ENCODE results near the gene RSPH9.
A peak's percentile ranks its signal among the peaks of the same experiment; 100 is the strongest.
"Not testable (repeated sequence)": the region's sequence is repeated elsewhere in the genome, so short reads cannot be mapped to it uniquely, and the experiment has no call there.

RSPH9 gene

GRCh38 chr6:43680308-43681200 is 35.7 kb downstream of the RSPH9 start:
- TF ChIP-seq ZNF274 (IDR thresholded peaks at IDR 0.05; ENCODE audit: low read depth, low read length): no peak
- no peak overlapping the region for H3K4me3 ChIP-seq (ENCODE audit: low read length)

GRCh38 chr6:43681303-43681702 is 36.5 kb downstream of the RSPH9 start:
- TF ChIP-seq ZNF274 (IDR thresholded peaks at IDR 0.05; ENCODE audit: low read depth, low read length): no peak
- no peak overlapping the region for H3K4me3 ChIP-seq (ENCODE audit: low read length)

DNA sequence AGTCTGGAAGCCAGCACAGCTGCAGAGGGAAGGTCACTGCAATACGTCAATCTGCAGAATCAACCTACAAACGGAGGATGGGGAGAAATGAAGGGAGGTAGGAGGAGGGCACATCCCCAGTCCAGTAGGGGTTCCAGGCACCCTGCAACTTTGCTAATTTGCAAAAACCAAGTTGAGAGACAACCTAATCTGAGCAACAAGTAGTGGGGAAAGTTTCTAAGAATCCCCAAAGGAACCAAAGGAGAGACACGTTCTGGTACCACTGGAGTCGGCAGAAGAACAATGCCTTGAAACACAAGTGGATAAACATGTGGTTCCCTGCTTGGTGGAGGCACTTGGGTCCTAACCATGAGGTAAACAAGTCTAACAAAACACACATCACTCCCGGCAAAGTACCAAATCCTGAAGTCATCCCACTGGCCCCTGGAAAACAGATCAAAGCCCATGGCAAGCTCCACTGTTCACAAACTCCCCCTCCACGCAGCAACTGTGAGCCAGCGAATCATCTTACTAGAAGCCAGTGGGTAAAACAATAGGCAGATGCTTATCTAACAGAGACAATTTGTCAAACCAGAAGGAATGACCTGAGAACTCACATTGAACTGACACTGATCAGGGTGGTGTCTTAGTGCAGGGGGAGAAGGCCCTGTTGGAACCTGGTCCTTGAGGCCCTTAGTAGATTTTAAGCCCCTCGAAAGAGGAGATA is 38.0 kb downstream of the RSPH9 start:
- H3K4me3 ChIP-seq (ENCODE audit: low read length): no peak overlapping the region
- TF ChIP-seq ZNF274 (IDR thresholded peaks at IDR 0.05; ENCODE audit: low read depth, low read length): no peak

DNA sequence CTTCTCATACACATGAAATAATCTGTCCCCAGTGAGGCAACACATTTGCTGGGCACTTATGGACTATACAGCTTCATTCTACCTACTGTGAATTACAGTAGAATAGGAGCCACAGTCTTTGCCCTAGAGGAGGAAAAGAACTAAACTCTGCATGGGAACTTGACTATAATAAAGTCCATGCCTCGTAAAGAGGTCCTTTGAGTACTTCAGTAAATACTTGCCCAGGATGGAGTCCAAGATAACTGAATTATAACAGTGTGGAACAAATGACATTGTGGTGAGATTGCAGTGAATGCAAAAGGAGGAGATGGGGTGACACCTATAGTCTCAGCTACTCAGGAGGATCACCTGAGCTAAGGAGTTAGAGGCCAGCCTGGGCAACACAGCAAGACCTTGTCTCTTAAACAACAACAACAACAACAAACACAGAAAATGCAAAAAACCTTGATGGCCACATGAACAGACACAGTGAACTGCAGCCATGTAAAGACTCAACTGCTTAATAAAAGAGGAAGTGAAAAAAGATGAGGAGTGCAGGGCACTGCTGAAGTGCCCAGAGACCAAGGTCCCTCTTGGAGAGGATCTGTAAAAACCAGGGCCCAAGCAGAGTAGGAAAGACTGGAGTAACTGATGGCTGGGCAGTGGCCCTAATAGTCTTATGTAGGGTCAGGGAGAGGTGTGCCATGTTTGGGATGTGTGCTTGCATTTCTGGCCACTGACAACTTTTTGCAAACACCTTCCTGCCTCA is 39.0 kb downstream of the RSPH9 start:
- TF ChIP-seq ZNF274 (IDR thresholded peaks at IDR 0.05; ENCODE audit: low read depth, low read length): no peak
- no peak overlapping the region; the same call in 1 of the 2 replicates for H3K4me3 ChIP-seq (ENCODE audit: low read length)

GRCh38 chr6:43687079-43687436 is 42.2 kb downstream of the RSPH9 start:
- peak overlapping the region; percentile 94 for H3K4me3 ChIP-seq (ENCODE audit: low read length)
- TF ChIP-seq ZNF274 (IDR thresholded peaks at IDR 0.05; ENCODE audit: low read depth, low read length): no peak

GRCh38 chr6:43687437-43688347 is 42.9 kb downstream of the RSPH9 start, which contains the start of gene MRPS18A:
Gene MRPS18A (minus strand): TSS chr6:43687791. CDS start chr6:43687779, 12 bp downstream.
- peak within 1 kb of the TSS; percentile 94 for H3K4me3 ChIP-seq (ENCODE audit: low read length)
- no peak for TF ChIP-seq ZNF274 (IDR thresholded peaks at IDR 0.05; ENCODE audit: low read depth, low read length)

- no peak overlapping the region for H3K4me3 ChIP-seq (ENCODE audit: low read length)
- no peak for TF ChIP-seq ZNF274 (IDR thresholded peaks at IDR 0.05; ENCODE audit: low read depth, low read length)
Observed at GRCh38 chr6:43689421-43689820, 44.6 kb downstream of the RSPH9 start.

GRCh38 chr6:43695215-43695966 is 50.6 kb downstream of the RSPH9 start:
- no peak for TF ChIP-seq ZNF274 (IDR thresholded peaks at IDR 0.05; ENCODE audit: low read depth, low read length)
- no peak overlapping the region for H3K4me3 ChIP-seq (ENCODE audit: low read length)

DNA sequence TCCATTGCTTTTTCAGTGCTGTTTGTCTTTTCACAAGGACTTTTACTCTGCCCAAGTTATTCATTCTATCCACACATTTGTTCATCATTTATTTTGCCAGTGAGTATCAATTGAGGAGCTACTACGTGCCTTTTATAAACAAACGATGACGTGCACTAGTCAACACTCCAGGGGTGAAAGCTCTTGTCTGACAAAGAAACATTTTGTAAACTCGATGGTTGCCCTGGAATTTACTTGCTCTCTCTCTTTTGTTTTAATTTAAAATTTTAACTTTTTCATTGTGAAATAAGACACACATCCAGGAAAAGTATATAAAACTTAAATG is 51.1 kb downstream of the RSPH9 start:
- no peak for TF ChIP-seq ZNF274 (IDR thresholded peaks at IDR 0.05; ENCODE audit: low read depth, low read length)
- H3K4me3 ChIP-seq (ENCODE audit: low read length): no peak overlapping the region

DNA sequence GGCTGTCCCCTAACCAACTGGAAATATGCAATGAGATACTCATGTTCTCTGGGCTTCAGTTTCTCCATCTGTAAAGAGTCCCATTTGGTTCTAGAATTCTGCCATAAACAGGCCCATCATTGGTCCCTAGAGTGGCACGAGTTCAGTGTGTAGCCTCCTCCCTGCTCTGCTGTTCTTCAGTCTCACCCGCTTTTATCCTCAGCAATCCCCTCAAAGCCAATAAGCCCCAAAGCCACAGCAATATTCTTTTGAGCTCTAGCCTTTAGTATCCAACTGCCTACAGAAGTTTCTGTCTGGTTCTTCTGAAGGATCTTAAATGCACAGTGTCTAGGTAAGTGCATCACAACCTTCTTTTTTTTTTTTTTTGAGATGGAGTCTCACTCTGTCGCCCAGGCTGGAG is 52.6 kb downstream of the RSPH9 start:
- TF ChIP-seq ZNF274 (IDR thresholded peaks at IDR 0.05; ENCODE audit: low read depth, low read length): no peak

GRCh38 chr6:43698584-43699349 is 53.9 kb downstream of the RSPH9 start:
- no peak for TF ChIP-seq ZNF274 (IDR thresholded peaks at IDR 0.05; ENCODE audit: low read depth, low read length)
- no peak overlapping the region for H3K4me3 ChIP-seq (ENCODE audit: low read length)

More for the DNA sequence above, 52.6 kb downstream of the RSPH9 start:
- H3K4me3 ChIP-seq (ENCODE audit: low read length): no peak overlapping the region

DNA sequence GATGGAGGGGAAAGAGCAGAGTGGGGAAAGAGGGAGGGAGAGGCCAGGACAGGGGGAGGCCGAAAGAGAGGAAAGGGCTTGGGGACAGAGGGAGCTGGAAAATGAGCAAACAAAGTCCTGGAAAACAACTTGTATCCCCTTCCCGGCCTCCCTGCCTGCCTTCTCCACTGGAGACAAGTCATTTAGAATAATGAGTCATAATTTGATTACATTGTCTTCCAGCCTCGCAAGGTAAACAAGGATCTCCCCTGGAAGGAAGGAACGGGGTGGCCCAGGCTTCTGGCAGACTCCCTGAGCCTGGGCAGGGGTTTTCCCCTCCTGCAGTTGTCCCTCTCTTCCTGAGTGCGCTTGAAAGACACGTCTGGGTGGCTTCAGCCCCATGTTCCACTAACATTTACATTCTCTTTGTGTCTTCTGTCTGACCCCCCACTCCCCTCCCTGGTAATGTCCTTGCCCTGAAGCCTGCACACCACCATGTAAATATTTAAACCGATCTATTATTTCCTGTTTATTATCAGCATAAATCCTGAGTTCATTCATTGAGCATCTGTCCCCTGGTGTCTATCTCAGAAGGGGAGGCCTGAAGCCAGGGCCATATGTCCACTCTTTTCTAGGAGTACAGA is 54.8 kb downstream of the RSPH9 start:
- no peak for TF ChIP-seq ZNF274 (IDR thresholded peaks at IDR 0.05; ENCODE audit: low read depth, low read length)
- H3K4me3 ChIP-seq (ENCODE audit: low read length): no peak overlapping the region

GRCh38 chr6:43700939-43701560 is 56.2 kb downstream of the RSPH9 start:
- H3K4me3 ChIP-seq (ENCODE audit: low read length): not testable (repeated sequence)
